SK-N-MC (cell line): ENCODE data around the gene MYLIP.

ENCODE experiments used
- EZH2 ChIP-seq: fragments of 200-600 bp; sonication (generic); IDR thresholded peaks from one replicate; pipeline ENCODE4 v1.6.1; 2017; ENCODE audit warnings: antibody characterized with exemption
- POLR2AphosphoS5 ChIP-seq: IDR thresholded peaks from 2 replicates; pipeline ENCODE4 v1.6.1; 2012; ENCODE audit warnings: mild to moderate bottlenecking, low read depth, low read length, borderline replicate concordance

DNA sequence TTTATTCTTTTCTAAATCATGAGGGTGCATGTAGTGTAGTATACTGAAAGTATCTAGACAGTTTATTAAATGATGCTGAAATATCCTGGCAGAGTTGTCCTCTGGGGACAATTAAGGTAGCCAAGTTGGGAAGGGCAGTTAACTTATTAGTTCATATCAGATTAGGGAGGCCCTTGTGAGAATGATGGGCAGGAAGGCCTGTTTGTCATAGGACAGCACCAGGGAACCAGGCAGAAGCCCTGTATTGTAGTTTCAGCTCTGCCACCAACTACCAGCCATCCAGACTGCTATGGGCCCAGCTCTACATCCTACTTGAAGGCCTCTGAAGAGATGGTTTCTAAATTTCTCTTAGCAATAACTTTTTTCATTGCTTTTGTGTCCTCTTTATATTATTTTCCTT lies 4.0 kb downstream of the MYLIP start:
- TF ChIP-seq POLR2AphosphoS5 (no peak), EZH2 (no peak)
